HL-60 (cell line): ENCODE measurements around the gene LMLN.
"Not testable (repeated sequence)": the region's sequence is repeated elsewhere in the genome, so short reads cannot be mapped to it uniquely, and the experiment has no call there.

Experiments used
- CTCF ChIP-seq: IDR thresholded peaks from one replicate; pipeline ENCODE4 v1.5.1; 2011; ENCODE audit warnings: low read length, control low read depth, inconsistent platforms; ENCODE audit not compliant: insufficient read depth
- POLR2AphosphoS5 ChIP-seq: IDR thresholded peaks from 2 replicates; pipeline ENCODE4 v1.6.1; 2012; ENCODE audit warnings: low read depth

- not testable (repeated sequence) for TF ChIP-seq CTCF, POLR2AphosphoS5
These were observed 122.2 kb downstream of the LMLN start for GRCh38 chr3:198082226-198082625.
